GM10248 (cell line): ENCODE data around the gene SEMA6C.

Source experiments
- CTCF ChIA-PET: fragments of 300-600 bp; sonication (Branson Sonifier 250); formaldehyde crosslinking; extraction: SDS; loops from one replicate; lab custom pipeline; 2021; ENCODE audit warnings: antibody characterized with exemption; lab: Yijun Ruan, JAX
- POLR2A ChIA-PET: fragments of 350-650 bp; sonication (Branson Sonifier 250); formaldehyde crosslinking; extraction: SDS; loops from one replicate; lab custom pipeline; 2020; ENCODE audit warnings: antibody characterized with exemption; lab: Yijun Ruan, JAX
- DNase-seq: peaks from one replicate; pipeline ENCODE4 v3.0.0; 2012; ENCODE audit errors: extremely low spot score
- TF ChIP-seq, protein P1 (sequence below): IDR thresholded peaks from 2 replicates; pipeline ENCODE4 v1.5.1; 2012; ENCODE audit warnings: mild to moderate bottlenecking, low read depth; ENCODE audit errors: extremely low read depth, missing control alignments, control extremely low read depth

The SEMA6C gene

DNA sequence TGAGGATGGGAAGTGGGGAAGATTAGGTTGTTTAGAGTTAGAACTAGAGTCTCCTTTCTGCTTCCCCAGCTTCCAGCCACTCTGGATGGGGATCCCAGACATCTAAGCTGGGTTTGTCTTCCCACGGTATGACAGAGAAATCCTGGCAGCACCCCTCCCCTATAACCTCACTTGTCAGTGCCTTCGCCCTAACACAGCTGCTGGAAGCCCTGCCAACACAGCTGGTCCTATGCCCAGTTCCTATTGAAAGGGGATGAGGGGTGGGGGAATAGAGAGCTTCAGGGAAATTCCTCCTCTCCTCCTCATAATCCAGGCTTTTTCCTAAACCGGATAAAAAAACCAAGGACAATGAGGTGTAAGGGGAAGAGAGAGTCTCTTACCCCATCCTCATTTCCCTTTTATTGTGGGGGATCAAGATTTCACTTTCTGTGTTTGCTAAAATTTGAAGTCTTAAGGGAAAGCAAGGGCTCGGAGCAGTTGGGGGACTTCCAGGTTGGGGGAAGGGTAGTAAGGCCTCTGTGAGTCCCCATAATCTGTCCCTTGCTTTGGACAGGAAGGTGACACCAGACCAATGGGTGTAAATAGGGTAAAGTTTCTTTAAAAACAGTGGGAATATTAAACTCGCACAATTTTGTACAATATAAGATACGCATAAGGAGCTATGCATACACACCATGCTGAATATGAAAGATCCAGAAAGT is 28.8 kb upstream of the SEMA6C start:
- CTCF ChIA-PET: interaction anchor here (0.7 to 1.7 kb wide), 13 partner anchors 9 to 77 kb away, joined by 3 to 6 read pairs (median 4); partner anchors contain the start of genes TNFAIP8L2 and VPS72
- POLR2A ChIA-PET: no interaction called here
- no peak for DNase-seq
- TF ChIP-seq, protein P1, sequence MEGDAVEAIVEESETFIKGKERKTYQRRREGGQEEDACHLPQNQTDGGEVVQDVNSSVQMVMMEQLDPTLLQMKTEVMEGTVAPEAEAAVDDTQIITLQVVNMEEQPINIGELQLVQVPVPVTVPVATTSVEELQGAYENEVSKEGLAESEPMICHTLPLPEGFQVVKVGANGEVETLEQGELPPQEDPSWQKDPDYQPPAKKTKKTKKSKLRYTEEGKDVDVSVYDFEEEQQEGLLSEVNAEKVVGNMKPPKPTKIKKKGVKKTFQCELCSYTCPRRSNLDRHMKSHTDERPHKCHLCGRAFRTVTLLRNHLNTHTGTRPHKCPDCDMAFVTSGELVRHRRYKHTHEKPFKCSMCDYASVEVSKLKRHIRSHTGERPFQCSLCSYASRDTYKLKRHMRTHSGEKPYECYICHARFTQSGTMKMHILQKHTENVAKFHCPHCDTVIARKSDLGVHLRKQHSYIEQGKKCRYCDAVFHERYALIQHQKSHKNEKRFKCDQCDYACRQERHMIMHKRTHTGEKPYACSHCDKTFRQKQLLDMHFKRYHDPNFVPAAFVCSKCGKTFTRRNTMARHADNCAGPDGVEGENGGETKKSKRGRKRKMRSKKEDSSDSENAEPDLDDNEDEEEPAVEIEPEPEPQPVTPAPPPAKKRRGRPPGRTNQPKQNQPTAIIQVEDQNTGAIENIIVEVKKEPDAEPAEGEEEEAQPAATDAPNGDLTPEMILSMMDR: no peak

DNA sequence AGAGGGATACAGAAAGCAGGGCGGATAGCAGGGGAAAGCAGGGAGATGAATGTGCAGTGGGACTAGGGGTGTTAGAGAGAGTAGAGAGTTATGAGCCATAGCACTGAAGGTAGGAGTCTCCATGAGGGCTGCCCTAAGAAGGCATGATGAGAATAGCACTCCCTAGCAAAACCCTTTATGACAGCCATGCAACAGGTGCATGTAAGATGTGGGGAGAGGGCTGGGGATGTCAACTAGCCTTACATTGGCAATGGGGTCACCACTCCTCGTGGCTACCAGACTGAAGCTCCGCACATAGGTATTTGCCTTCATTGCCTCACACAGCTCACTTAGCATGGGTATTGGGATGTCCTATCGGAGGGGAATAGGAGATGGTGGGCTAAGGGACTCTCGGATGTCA is 24.8 kb upstream of the SEMA6C start:
- no peak for DNase-seq
- TF ChIP-seq, protein P1: no peak
- ChIA-PET POLR2A (no interaction called here), CTCF (interaction anchor here (1.3 to 2.0 kb wide), 7 partner anchors 8 to 175 kb away, joined by 3 to 7 read pairs (median 4); partner anchors contain the start of gene TNFAIP8L2)

DNA sequence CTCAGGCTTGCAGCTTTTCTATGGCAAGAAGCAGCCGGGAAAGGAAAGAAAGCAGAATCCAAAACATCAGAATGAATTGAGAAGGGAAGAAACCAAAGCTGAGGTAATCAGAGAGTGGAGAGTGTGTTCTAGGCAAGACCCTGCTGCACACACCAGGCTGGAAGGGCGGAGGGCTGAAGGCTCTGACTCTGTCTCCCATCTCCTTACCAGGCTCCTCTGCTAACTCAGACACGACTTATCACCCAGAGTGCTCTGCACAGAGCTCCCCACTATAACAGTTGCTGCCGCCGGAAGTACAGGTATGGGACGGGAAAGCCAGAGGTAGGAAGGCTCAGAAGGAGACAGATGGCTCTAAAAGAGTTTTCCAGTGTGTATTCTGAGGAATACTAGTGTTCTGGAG is 20.7 kb upstream of the SEMA6C start:
- ChIA-PET POLR2A (no interaction called here), CTCF (interaction anchor here (1.1 to 3.6 kb wide), 6 partner anchors 10 to 142 kb away, joined by 3 to 16 read pairs (median 3); partner anchors contain the start of genes TNFAIP8L2 and VPS72)
- no peak for DNase-seq
- TF ChIP-seq, protein P1: no peak

DNA sequence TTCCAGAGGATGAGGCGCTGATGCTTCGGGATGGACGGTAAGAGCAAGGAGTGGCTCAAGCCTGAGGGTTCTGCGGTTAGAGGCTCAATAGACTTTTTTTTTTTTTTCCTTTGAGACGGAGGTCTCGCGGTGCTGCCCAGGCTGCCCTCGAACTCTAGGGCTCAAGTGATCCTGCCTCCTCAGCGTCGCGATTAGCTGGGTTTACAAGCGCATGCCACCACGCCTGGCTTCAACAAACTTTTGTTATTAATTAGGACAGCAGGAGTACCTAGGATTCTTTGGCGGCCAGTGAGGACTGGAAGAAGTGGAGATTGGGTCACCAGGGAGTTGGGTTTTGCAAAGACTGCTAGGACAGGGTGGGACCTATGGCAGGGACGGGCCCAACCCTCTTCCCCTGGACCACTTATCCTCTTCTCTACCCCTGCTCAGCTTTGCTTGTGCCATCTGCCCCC is 20.1 kb upstream of the SEMA6C start:
- TF ChIP-seq, protein P1: no peak
- POLR2A ChIA-PET: interaction anchor here (0.6 kb wide), 1 partner anchor 103 kb away, joined by 3 read pairs; no protein-coding TSS in a partner anchor
- CTCF ChIA-PET: interaction anchor here (1.5 to 3.6 kb wide), 4 partner anchors 10 to 142 kb away, joined by 3 to 16 read pairs (median 3); partner anchors contain the start of gene TNFAIP8L2
- no peak for DNase-seq

DNA sequence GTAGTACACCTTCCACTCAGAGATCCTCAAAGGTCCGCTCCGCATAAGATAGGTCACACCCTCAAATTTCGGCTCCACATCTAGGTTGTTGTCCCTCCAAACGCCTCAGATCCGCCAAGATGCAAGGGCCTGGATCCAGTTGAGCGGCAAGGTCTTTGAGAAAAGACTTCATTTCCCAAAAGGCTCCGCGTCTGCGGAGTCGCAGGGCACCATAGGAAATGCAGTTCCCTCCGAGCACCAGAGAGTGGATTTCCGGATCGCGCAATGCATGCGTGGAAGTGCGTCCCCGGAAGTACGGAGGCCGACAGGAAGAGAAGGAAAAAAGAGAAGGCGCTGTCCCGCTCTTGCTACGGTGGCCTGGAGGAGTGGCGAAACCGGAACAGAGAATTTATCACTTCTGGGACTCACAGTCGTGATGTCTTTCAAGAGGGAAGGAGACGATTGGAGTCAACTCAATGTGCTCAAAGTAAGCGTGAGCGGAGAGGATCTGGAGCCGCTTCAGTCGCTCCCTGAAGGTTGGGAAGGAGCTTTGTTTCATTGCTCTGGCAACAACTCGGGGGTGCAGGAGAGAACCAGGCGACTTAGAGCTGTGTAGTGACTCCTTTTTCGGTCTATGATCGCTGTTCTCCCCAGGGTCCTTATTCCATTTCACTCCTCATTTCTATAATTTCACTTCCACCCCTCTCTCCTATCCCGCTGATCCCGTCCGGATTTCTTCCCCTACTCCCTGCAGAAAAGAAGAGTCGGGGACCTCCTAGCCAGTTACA is 19.5 kb upstream of the SEMA6C start, which contains the start of the genes LYSMD1 and SCNM1:
TSS of gene LYSMD1 (minus strand) at position 165 of the 767 bp plus-strand sequence. CDS start 644 bp downstream, outside the sequence.
TSS of gene SCNM1 (plus strand) at position 407 of the 767 bp plus-strand sequence. CDS start at position 416, 9 bp downstream.
- ChIA-PET CTCF (interaction anchor here (1.4 to 3.6 kb wide), 7 partner anchors 9 to 86 kb away, joined by 3 to 16 read pairs (median 4); partner anchors contain the start of gene TNFAIP8L2), POLR2A (interaction anchor here (0.6 to 1.1 kb wide), 3 partner anchors 9 to 103 kb away, joined by 3 read pairs; partner anchors contain the start of genes TNFAIP8L2 and VPS72)
- TF ChIP-seq, protein P1: no peak
- peak; percentile 94 for DNase-seq
